Ovary (tissue), 3 donors: Measurements from ENCODE around the gene DOCK2.

Experiments used
- CTCF ChIP-seq, 3 donors: fragments of 450-650 bp in 2 of 3; fragments of 200-600 bp in 1 of 3; IDR thresholded peaks; one replicate each; pipeline versions ENCODE4 v1.5.1 to v1.8.0; 2016 to 2022; ENCODE audit warnings: antibody characterized with exemption in 3 of 3, mild to moderate bottlenecking in 1 of 3
- POLR2A ChIP-seq: fragments of 450-650 bp; IDR thresholded peaks from one replicate; pipeline ENCODE4 v1.6.1; 2017; ENCODE audit warnings: antibody characterized with exemption, mild to moderate bottlenecking, moderate library complexity
- donor health status: DM: no; HTN: no; CAD: no.

GRCh38 chr5:169610606-169611005 lies 26.5 kb upstream of the DOCK2 start:
- TF ChIP-seq POLR2A (no peak), CTCF (IDR thresholded peaks at IDR 0.05) (no peak)
